GM19099 (cell line): ENCODE data around the gene TAC1.

Experiments
- POLR2A ChIP-seq: IDR thresholded peaks from 3 replicates; pipeline ENCODE4 v1.6.1; 2011; ENCODE audit warnings: low read depth; ENCODE audit not compliant: insufficient read length; ENCODE audit errors: extremely low read depth

Gene TAC1

GRCh38 chr7:97771576-97771975 lies 39.7 kb downstream of the TAC1 start:
- TF ChIP-seq POLR2A, result no peak

- TF ChIP-seq POLR2A, result no peak
Measured at GRCh38 chr7:97772045-97772901, 40.4 kb downstream of the TAC1 start.
